Activated CD8-positive, alpha-beta memory T cell treated with anti-CD3 and anti-CD28 coated beads, Interleukin-2, amount 50 U/mL, for 24 hours (primary cell): ENCODE data around the gene TMEM273.

ENCODE experiments used
- DNase-seq: peaks from one replicate; pipeline ENCODE4 v3.0.0-alpha.2; 2020; ENCODE audit errors: extremely low read depth

TMEM273 gene

DNA sequence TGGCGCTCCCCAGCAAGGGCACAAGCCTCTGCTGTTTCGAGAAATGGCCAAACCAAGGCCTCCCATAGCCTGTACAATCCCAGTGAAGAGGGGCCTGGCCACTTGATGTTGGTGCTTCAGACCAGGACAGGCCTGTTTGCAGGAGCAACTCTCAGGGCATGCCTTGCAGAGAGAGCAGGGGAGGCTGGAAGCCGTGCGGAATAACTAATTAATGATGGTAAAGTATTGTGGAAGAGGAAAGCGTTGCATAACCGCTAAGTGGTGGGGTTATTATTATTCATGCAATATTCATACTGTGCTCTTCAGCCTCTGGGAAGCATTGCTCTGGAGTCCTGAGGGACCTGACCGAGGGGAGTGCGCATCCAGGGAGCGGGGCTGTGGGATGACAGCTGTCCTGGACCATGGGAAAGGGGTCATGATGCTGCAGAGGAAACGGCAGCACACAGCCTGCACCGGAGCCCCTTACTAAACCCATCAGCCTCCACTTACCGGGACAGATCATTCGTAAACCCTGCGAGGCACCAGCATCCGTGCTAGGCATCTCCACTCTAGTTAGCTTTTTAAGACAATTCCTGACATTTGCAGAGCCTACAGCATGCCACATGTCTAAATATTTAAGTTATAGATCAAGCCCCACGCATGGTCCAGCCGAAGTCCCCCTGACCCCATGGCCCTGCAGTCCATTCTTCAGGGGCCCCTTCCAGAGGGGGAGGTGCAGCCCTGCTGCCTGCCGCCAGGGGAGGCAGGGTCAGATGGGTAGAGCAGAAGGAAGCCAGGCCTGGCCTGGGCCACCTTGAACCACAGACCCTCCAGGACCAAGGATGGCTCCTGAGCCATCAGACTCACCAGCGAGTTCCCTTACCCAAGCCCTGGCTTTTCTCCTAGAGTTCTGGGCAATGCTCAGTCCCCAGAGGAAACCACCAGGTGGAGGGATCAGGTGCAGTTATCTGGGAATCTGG, 11.6 kb downstream of the TMEM273 start:
- DNase-seq, result no peak

DNA sequence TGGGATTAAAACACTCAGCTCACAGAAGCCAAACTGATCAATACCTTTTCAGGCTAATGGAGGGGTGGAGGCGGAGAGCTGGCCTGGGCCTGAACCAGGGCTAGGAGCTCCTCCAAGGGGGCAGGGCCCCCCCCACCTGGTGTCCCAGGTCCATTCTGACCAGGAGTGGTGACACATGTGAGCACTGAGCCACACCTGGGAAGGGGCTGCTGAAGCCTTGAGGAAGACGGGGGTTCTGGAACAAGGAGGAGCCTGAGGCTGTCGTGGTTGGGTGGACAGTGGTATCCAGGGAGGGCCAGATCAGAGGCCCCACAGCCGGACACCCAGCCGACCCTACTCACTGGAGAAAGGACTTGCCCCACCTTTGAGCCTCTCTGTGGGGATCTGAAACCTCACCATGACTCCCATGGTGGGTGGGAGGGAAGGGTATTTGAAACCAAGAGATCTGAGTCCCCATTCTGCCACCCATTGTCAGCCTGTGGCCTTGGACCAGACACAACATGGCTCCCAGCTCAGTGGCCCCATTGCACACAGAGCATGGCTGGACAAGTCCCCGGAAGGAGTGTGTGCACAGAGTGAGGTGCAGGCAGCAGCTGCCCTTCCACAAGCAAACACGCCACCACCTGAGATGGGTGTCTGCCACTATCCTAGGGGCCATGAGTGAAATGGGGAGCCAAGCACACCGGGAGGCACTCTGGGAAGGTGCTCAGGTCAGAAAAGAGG, 12.4 kb downstream of the TMEM273 start:
- no peak for DNase-seq

DNA sequence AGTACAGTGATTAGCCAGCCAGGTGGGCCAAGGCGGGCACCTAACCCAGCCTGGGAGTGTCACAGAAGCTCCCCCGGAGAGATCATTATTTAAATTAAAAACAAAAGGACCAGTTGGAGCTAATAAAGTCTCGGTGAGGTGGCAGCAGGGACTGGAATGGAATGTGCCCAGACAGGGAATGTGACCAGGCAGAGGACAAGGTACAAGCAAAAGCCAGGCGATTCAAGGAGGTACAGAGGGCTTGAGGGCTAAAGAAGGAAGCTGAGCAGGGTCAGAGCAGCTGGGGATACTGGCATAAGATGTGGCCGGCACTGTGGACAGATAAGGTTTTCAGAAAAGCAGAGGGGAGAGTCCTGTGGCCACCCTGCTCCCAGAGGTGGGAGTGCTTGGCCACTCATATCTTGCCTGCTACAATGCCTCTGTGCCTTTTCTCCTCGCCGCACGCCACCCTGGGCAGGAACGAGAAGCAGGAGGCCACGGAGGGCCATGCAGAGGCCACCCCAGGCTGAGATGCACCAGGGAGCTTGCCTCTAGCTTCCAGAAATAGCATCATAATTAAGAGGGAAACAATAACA, 13.2 kb downstream of the TMEM273 start:
- DNase-seq, result no peak

DNA sequence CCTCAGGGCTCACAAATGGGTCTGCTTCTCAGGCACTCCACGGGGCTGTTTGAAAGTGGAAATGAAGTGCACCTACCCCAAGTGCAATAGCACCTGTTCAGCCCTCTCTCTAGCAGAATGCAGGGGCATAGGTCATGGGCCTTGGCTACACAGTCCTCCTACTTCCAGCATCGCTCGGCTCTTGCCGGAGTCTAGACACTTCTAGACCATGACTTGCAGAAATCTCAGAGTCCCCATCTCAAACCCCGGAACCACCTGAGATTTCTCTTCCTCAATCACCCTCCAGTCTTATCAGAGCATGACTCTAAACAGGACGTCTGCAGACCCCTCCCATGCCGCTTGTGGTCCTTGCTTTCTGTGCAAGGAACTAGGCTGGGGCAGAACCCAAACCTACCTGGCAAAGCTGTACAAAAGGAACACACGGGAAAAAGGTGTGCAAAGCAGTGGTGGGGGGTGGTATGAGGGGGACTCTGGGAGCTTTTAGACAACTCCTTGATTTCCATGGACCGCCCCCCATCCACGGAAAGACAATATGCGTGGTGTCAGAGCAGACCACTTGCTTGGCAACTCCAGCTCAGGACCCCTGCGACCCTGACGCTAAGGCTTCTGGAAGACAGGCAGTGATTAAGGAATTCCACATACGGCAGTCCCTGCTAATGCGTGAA, 13.8 kb downstream of the TMEM273 start:
- DNase-seq, result no peak

DNA sequence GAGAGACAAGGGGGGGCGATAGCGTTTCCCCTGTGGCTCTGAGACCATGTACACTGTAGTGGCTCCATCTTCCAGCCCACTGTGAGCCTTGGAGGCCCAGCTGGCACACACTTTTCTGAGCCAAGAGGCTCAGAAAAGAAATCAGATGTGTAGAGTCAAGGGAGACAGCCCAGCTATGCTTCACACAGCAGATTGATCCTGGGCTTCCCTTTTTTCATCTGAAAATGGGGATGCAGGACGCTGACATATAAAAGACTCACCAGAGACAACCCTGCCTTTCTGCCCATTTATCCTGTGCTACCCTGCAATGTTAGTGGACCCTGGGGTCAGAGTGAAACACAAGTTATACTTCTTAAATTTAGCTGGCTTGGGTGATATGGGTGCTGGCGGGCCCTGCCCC, 14.3 kb downstream of the TMEM273 start:
- DNase-seq, result no peak

DNA sequence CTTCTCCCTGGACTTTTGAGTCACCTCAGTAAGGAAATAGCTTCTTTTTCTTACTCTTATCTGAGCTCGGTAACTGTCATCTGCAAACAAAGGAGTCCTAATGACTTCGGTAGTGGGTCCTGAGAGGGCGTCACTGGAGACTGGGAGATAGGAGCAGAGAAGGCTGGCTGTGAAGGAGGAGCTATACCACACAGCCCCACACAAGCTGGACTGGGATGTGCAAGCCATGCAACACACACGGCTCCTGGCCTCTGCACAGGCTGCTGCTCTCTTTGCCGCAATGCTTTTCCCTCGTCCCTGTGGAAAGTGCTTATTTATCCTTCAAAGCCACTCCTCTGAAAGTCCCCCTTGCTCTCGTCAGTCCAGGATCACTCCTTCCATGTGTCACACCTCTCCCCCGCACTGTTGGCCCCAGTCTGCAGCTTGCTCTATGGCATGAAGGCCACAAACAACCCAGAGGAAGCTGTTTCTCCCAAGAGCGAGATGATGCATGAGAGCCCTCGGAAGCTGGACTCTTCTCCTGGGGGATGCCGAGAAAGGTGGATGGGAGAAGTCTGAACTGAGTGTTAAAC, 14.9 kb downstream of the TMEM273 start:
- no peak for DNase-seq

DNA sequence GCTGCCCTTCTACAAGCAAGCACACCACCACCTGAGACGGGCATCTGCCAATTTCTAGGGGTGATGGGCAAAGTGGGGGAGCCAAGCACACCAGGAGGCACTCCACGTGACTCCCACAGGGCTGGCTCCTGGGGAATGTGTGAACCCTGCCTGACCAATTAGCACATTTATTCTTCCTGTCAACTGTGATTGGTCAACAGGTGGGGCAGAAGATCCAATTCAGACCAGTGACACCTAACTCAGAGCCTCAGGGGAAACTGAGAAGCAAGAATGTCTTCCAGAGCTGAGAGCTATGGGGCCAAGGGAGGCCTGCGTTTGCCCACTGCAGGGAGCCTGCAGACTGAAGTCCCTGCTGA, 15.4 kb downstream of the TMEM273 start:
- no peak for DNase-seq

DNA sequence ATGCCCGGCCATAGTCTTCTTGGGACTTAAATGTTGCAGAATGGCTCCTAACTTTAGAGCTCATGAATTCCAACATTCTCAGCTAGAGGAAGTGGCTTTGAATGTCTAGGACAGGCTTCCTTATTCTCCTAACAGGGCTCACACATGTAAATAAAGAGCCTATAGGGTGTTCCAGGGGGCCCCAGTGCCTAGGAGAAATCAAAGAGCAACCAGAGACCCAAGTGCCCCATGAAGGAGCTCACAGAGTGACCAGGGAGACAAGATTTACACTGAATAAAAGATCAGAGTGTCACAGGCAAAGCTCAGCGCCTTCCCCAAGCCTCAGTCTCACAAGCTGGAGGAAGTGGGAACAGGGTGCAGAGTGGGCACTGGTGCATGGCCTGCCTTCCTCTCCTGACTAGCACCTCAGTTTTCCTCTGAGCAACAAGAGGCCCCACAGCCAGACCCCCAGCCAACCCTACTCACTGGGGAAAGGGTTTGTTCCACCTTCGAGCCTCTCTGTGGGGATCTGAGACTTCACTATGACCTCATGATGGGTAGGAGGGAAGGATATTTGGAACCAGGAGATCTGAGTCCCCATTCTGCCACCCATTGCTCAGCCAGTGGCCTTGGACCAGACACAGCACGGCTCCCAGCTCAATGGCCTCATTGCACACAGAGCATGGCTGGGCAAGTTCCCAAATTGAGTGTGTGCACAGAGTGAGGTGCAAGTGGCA, 16.0 kb downstream of the TMEM273 start:
- DNase-seq, result no peak

DNA sequence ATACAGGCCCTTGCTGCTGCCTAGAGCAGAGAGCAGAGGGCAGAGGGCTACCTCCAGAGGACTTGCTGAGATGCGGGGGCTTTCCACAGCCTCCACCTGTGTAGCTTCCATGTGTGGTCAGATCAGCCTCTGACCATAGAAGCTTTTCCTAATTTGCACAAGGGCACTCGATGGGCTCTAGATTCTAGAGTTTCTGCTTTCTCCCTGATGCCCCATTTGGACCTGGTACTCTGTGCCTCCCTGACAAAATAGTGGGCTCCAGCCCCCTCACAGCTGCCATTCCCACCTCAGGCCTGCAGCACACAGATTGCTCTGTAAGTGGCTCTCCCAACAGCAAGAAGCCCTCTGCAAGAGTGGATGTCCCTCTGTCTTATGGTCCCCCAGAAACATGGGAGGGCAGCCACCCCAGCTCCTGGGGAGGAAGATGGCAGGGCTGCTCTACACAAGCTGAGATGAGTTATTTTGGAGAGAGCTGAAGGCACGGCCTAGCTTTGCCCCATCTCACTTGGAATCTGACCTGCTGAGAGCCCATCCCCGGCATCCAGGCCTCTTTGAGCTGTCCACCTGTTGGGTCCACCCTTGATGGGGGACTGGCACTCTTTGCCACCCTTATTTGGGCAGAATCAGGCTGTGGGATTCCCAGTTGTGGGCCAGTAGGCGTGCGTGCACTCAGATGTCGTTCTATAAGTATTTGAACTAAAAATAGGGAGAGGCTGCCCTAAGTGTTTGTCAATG, 16.7 kb downstream of the TMEM273 start:
- DNase-seq, result no peak

DNA sequence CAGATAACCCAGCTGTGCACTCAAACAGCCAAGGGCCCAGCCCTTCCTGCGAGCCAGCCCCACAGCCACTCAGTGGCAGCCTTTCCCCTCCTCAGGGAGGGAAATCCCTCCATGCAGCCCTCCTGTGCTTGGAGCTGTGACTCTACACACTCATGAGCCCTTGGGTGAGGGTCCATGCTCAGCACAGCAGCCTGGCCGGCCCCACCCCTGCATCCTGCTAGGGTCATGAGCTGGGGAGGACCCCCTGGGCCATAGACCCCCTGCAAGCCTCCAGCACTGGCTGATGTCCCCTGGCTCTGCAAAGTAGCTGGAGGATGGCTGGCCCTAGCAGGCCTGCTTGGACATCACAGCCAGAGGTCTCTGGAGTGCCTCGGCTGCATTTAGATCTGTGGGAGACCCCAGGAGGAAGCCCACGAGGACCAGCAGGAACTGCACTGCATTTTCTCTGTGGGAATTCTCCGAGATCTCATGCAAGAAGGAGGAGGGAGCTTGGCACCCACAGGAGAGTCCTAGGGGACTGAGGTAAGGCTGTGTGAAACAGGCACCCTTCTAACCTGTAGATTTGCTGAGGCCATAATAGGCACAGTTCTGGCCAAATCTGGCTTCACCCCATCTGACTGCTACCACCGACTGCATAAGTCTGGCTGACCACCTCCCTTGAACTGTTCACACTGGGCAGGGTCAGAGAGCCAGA, 17.4 kb downstream of the TMEM273 start:
- DNase-seq, result no peak

DNA sequence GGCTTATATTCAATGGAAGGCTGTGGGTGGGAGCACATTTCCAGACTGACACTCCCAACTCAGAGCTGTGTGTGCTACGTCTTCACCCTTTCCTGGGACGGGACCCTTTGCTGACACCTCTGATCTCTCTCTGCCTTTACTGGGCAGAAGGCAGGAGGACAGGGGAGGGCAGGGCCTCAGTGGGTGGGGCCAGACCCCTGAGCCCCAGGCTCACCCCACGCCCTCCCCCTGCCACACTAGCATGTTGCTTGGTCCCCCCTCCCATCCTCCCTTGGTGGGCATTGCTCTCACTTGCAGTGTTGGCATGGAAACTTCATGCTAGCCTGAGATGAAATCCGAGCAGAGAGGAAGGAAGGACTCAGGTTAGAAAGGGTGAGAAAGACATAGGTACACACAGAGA, 18.4 kb downstream of the TMEM273 start:
- no peak for DNase-seq

DNA sequence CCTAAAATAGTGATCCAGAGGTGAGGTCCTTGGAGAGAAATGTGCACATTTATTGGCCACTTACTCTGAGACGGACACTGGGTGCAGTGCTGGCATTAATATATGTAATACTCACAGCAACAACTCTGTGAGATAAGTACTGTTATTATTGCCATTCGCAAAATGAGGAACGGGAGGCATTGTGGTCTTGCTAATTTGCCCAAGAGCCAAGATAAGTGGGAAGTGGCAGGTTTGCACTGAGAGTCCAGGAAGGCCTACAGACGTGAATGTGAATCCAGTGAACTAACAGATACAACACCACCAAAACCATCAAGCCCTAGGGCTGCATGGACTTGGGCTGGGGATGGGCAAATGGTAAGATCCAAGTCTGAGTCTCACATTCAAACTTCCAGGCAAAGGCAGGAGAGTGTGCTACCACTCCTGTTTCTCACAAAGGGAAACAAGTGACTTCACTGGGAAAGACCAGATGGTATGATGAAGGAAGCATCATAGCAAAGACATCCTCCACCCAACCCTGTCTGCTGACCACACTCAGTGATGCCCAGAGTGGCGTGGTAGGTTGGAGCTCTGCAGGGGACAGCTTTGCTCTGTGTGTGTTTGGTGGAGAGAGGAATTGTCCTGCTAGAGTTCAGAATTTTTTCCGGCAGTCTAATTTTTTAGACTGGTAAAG, 19.2 kb downstream of the TMEM273 start:
- DNase-seq, result no peak

DNA sequence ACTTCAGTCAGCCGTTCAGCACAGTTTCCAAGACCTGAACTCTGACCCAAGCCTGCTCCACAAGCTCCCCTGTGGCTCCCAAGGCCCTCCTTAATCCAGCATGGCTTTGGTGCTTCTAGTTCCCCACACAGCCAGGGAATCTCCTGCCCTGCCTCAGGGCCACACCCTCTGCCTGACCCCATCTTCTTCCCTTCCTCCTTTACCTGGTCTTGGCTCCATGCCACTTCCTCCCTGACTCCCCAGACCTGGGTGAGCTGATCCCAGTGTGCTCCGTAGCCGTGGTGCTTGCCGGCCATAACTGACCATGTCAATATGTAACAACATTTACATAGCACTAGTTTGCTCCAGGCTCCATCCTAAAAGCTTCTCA, 20.0 kb downstream of the TMEM273 start:
- no peak for DNase-seq

DNA sequence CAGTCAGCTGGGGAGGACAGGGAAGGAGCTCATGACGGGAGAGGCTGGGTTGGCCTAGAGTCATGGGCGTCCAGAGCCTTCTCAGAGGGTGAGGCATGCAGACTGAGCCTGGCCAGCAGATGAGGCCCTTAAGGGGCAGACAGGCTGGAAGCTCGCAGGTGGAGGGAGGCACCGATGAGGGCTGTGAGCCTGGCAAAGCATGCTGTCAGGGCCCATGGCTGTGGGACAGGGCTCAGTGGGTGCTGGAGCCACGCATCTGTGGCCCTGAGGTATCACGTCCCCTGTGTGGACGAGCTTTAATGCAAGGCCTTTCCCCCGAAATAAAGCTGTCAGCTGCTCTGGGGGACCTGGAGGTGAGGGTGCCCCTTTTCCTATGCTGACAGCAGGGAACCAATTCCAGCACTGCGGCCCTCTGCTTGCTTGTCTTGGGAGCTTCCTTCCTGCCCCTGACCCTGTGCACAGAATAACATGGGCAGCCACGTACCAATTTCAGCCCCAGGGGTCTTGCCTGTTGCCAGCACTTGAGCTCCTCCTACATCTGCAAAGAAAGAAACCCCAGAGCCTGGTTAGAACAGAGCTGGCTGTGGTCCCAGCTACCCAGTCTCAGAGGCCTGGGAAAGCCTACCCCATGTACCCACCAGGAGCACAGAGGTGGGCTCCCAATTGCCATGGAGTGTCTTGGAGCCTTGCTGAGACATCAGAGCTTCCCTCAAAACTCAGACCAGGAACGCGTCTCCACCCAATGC, 20.6 kb downstream of the TMEM273 start:
- no peak for DNase-seq

DNA sequence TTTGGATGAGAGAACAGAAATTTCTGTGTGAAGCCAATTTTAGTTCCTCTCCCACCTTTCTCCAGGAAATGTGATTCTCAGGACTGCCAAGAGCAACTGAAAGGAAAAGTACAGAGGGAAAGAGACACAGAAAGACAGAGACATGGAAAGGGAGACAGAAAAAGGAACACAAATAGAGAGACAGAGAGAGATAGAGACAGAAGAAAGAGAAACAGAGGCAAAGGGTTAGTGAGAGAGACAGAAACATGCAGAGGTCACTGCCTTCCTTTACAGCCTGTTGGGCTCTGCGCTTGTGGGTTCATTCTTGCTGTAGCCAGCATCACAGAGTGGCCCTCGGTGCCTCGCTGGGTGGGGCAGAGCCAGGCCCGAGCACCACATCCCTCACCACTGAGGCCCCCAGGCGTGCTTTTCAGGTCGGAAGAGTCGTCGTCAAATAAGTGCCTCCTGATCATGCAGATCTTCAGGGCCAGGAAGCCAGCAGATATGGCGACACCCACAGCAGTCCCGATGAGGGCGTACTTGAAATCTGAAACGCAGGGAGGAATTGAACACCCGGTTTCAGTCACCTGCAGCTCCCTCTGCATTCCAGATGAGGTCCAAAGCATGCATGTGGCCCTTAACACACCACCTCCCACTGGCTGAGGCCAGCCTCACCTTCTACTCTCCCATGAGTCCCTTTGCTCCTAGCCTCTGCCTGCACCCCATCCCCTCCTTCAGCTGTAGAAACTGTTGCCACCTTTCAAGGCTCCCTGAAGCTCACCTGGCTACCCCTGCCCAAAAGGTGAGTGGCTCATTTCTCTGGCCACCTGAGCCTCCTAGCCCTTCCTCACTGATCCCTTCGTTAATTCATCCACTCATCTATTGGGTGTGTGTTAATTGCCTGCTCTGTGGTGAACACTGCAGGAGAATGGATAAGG, 21.4 kb downstream of the TMEM273 start:
- no peak for DNase-seq

DNA sequence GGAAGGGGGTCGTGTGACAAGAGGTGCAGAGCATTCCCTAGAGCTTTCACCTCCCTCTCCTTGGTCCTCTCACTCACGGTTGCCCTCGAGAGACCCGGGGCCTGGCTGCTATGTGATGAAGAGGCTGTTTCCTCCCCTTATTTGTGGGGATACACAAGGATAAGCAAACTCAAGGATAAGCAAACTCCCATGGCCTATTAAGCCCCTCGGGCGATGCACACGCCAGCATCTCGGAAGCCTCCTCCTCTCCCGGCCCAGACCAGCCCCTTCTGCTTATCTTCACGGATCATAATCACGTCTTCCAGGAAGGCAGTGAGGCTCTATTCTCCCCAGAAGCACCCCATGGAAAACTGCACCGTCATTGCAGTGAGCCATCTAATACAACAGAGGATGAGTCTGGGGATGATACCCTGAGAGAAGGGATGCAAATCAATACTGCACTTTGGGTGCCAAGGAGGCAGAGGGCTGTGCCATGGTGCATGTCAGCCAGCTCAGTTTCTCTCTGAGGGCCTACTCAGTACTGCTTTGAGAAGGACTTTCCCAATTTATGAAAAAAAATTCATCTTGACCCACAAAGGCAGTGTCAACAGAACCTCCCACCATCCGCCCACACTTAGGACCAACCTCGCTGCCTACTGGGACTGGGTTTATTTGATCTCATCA, 22.2 kb downstream of the TMEM273 start:
- no peak for DNase-seq

DNA sequence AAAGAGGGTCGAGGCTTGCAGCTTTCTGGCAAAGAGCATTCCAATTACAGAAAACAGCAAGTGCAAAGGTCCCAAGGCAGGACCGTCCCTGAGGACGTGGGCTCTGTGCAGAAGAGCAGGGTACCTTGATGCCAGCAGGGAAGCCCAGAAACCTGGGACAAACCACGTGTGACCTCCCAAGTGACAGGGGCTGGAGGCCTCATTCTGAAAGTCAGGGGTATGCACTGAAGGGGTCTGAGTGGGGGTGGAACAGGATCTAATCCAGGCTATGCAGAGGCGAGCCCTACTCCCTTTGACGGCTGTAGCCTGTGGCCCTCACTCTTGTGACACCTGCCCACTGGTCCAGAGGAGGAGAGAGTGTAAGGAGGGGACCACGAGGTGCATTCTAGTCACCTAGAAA, 22.9 kb downstream of the TMEM273 start:
- no peak for DNase-seq
